Breast epithelium (tissue), 4 donors: ENCODE data around the gene FRMD6. TPM values are rescaled to one million over a fixed set of nuclear protein-coding genes. Genes with fewer than 3 reads are reported as not detected.
"Not testable (repeated sequence)": the region's sequence is repeated elsewhere in the genome, so short reads cannot be mapped to it uniquely, and the experiment has no call there.

Experiments used
- DNase-seq, 2 donors: peaks; one replicate each; pipeline ENCODE4 v3.0.0-alpha.2; 2019; ENCODE audit warnings: low spot score in 2 of 2
- H3K27ac ChIP-seq, 2 donors: fragments of 200-600 bp; sonication (generic) in 1 of 2; one replicate each; pipeline ENCODE4 v1.5.1; 2016 to 2019; ENCODE audit warnings: mild to moderate bottlenecking in 1 of 2
- H3K27me3 ChIP-seq, 2 donors: fragments of 200-600 bp; sonication (generic) in 1 of 2; one replicate each; pipeline versions ENCODE4 v1.5.1 to v1.6.0; 2017 to 2019; ENCODE audit warnings: control low read depth in 1 of 2, mild to moderate bottlenecking in 1 of 2
- H3K36me3 ChIP-seq: fragments of 200-600 bp; one replicate; pipeline ENCODE4 v1.5.1; 2019
- H3K4me1 ChIP-seq, 2 donors: fragments of 200-600 bp; sonication (generic); one replicate each; pipeline ENCODE4 v1.5.1; 2016 to 2019; ENCODE audit warnings: control low read depth in 1 of 2
- H3K4me3 ChIP-seq, 3 donors: fragments of 200-600 bp; sonication (generic); 1 replicate in 2 of 3; 2 replicates in 1 of 3; pipeline ENCODE4 v1.5.1; 2016 to 2019; ENCODE audit warnings: mild to moderate bottlenecking in 3 of 3, moderate library complexity in 2 of 3
- H3K9me3 ChIP-seq, 2 donors: fragments of 200-600 bp; sonication (generic) in 1 of 2; one replicate each; pipeline ENCODE4 v1.5.1; 2016 to 2019; ENCODE audit warnings: control low read depth in 1 of 2
- CTCF ChIP-seq, 3 donors: fragments of 450-650 bp; IDR thresholded peaks; one replicate each; pipeline ENCODE4 v1.5.1; 2016 to 2017; ENCODE audit warnings: antibody characterized with exemption in 3 of 3, mild to moderate bottlenecking in 3 of 3, moderate library complexity in 3 of 3
- POLR2A ChIP-seq: fragments of 450-650 bp; IDR thresholded peaks from one replicate; pipeline ENCODE4 v1.6.1; 2016; ENCODE audit warnings: antibody characterized with exemption, mild to moderate bottlenecking, moderate library complexity
- POLR2AphosphoS5 ChIP-seq, 3 donors: sonication (generic); formaldehyde crosslinking; IDR thresholded peaks; one replicate each; pipeline ENCODE4 v1.6.1; 2017; ENCODE audit warnings: antibody characterized with exemption in 3 of 3
- intact Hi-C: fragments of 100-400 bp; cut with DNase I; formaldehyde crosslinking; loops from one replicate; pipeline ENCODE4 v1.15.1; 2023; ENCODE audit warnings: low total_unique reads
- total RNA-seq, 3 donors: library from RNA; depleted of rRNA; stranded (reverse); fragments of >200 nt; gene quantifications; one replicate each; pipeline ENCODE4 v1.1.0, GENCODE V29; 2016

FRMD6 gene
- total RNA-seq, 3 donors from 2014 or later, result 14.6 to 111 (median 80.3) TPM

GRCh38 chr14:51735851-51736250 lies 84.1 kb downstream of the FRMD6 start:
- intact Hi-C loops, result no loop called here
- H3K36me3 ChIP-seq, result no peaks in the 10 kb centered on the region
- no peak overlapping the region for H3K27ac ChIP-seq
- no peak for DNase-seq
- no peak overlapping the region for H3K4me3 ChIP-seq
- no peaks in the 10 kb centered on the region for H3K27me3 ChIP-seq
- TF ChIP-seq POLR2A (no peak), POLR2AphosphoS5 (IDR thresholded peaks at IDR 0.05) (no peak)
- no peaks in the 10 kb centered on the region for H3K4me1 ChIP-seq
- no peaks in the 10 kb centered on the region for H3K9me3 ChIP-seq

GRCh38 chr14:51738754-51739153 lies 87.0 kb downstream of the FRMD6 start:
- intact Hi-C loops, result loop anchor here (1.0 kb wide), 1 partner anchor 15 kb away; no protein-coding TSS in a partner anchor
- no peak for TF ChIP-seq CTCF (IDR thresholded peaks at IDR 0.05)
- TF ChIP-seq POLR2AphosphoS5 (IDR thresholded peaks at IDR 0.05), result no peak
- no peak for TF ChIP-seq POLR2A

GRCh38 chr14:51743588-51744000 lies 91.9 kb downstream of the FRMD6 start:
- TF ChIP-seq POLR2AphosphoS5 (IDR thresholded peaks at IDR 0.05), result no peak
- no peak for TF ChIP-seq CTCF (IDR thresholded peaks at IDR 0.05)
- TF ChIP-seq POLR2A, result no peak
- intact Hi-C loops, result no loop called here
- no peaks in the 10 kb centered on the region for H3K9me3 ChIP-seq
- no peaks in the 10 kb centered on the region for H3K27me3 ChIP-seq
- H3K4me1 ChIP-seq, result no peaks in the 10 kb centered on the region
- H3K36me3 ChIP-seq, result no peaks in the 10 kb centered on the region
- no peak for DNase-seq
- no peak overlapping the region for H3K27ac ChIP-seq
- no peak overlapping the region for H3K4me3 ChIP-seq

More at GRCh38 chr14:51738754-51739153, 87.0 kb downstream of the FRMD6 start:
- Histone ChIP-seq H3K27ac (no peak overlapping the region), H3K36me3 (no peaks in the 10 kb centered on the region), H3K9me3 (no peaks in the 10 kb centered on the region), H3K4me1 (no peaks in the 10 kb centered on the region), H3K27me3 (no peaks in the 10 kb centered on the region), H3K4me3 (no peak overlapping the region)
- DNase-seq, result no peak

- H3K27ac ChIP-seq, result no peak overlapping the region
- no peaks in the 10 kb centered on the region for H3K9me3 ChIP-seq
- no peak for TF ChIP-seq POLR2AphosphoS5 (IDR thresholded peaks at IDR 0.05)
- TF ChIP-seq CTCF (IDR thresholded peaks at IDR 0.05), result no peak
- no peak for TF ChIP-seq POLR2A
- H3K4me3 ChIP-seq, result no peak overlapping the region
- H3K27me3 ChIP-seq, result no peaks in the 10 kb centered on the region
- no peaks in the 10 kb centered on the region for H3K4me1 ChIP-seq
- intact Hi-C loops, result no loop called here
- no peaks in the 10 kb centered on the region for H3K36me3 ChIP-seq
- no peak for DNase-seq
Measured at GRCh38 chr14:51744372-51745130, 92.8 kb downstream of the FRMD6 start.

GRCh38 chr14:51746823-51747222 lies 95.1 kb downstream of the FRMD6 start:
- H3K27ac ChIP-seq, H3K36me3 ChIP-seq, H3K27me3 ChIP-seq, intact Hi-C loops, H3K4me3 ChIP-seq, DNase-seq, H3K4me1 ChIP-seq, H3K9me3 ChIP-seq: not testable (repeated sequence)

- H3K4me1 ChIP-seq, result no peaks in the 10 kb centered on the region
- no peaks in the 10 kb centered on the region for H3K9me3 ChIP-seq
- intact Hi-C loops, result no loop called here
- no peak overlapping the region for H3K27ac ChIP-seq
- no peak for DNase-seq
- no peak for TF ChIP-seq POLR2A
- TF ChIP-seq CTCF (IDR thresholded peaks at IDR 0.05), result no peak
- no peak for TF ChIP-seq POLR2AphosphoS5 (IDR thresholded peaks at IDR 0.05)
- H3K4me3 ChIP-seq, result no peak overlapping the region
- H3K36me3 ChIP-seq, result no peaks in the 10 kb centered on the region
- no peaks in the 10 kb centered on the region for H3K27me3 ChIP-seq
Measured at GRCh38 chr14:51750542-51750941, 98.8 kb downstream of the FRMD6 start.
